Femur (tissue), 1 donor: ENCODE measurements around the gene ANKRD31.

ENCODE experiments used
- DNase-seq: peaks from one replicate; pipeline ENCODE4 v3.0.0-alpha.2; 2017

ANKRD31 gene

DNA sequence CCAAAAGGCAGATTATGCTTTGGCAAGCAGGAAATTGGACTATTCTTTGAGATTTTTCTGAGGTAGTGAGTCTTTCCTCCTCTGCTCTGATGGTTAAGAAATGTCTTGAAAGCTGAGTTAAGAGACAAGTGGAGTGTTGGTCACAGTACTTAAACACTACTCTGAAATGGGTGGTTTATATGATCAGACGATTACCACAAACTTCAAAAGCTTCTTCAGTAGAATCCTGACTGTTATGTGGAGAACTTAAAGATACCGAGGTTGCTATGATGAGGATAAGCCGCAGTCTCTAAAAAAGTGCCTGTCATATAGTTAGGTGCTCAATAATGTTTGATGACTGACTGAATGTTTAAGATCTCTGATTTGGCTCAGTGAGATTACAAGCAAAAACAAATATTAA lies 208.6 kb downstream of the ANKRD31 start:
- no peak for DNase-seq

DNA sequence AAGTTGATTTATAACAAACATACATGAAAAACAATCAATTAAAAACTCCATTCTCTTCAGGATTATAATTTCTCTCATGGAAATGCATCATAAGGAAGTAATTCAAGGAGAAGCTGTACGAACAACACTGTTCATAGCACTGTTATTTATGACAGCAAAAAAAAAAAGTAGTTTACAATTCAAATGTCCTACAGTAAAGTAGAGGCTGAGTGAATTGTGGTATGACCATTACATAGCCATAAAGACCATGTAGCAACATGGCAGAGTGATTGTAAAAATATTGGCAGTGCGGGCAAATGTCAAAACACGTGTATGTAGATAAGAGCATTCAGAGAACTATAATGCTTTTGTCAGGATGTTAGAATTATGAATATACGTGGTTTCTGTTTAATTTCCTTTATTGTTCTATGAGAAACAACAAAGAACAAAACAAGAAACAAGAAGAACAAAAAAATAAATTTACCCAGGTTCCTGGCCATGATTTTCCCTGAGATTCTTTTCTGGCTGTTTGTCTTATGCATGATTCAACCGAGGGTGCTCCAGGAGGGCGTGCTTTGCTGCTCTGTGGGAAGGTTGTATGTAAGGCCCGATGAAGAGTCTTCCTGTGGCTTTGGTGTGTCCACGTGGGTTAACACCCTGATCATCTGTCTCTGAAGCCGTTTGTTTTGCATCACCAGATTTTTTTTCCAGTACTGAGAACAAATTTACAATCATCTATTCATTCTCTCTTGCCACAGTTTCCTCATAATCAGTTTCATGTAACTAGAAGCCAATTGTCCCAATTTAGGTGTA lies 213.1 kb downstream of the ANKRD31 start:
- DNase-seq = no peak

DNA sequence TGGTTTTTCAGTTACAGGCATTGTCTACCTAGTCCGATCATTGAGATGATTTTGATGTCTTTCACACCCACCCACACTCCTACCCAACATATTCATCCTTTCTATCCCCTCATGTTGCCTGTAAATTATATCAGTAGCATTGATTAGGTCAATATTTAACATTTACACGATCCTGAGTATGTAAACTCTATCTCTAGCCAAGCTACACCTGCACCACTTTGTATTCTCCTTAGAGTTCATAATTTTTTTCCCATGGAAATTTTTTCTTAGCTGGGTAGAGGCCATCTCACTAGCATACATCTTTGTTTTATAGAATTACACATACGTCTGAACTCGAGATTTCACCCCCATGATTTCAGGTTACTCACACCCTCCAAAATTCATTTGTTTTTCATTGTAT lies 214.9 kb downstream of the ANKRD31 start:
- no peak for DNase-seq

DNA sequence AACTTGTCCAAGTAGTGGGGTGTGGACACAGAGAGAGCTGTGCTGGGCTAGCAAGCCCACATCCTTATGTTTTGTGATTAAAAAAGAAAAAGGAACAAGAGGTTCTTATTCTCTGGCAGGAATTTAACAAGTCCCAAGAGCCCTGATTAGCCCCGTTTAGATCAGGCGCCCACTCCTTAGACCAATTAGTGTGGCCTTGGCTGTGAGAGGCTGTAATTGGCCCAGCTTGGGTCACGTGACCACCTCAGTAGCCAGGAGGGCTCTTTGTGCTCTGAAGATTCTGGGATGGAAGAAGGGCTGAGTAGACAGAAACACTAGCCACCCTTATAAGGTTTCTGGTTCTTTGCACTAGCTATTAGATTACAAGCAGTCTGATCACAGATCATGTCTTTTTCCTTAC lies 215.5 kb downstream of the ANKRD31 start:
- DNase-seq = no peak

DNA sequence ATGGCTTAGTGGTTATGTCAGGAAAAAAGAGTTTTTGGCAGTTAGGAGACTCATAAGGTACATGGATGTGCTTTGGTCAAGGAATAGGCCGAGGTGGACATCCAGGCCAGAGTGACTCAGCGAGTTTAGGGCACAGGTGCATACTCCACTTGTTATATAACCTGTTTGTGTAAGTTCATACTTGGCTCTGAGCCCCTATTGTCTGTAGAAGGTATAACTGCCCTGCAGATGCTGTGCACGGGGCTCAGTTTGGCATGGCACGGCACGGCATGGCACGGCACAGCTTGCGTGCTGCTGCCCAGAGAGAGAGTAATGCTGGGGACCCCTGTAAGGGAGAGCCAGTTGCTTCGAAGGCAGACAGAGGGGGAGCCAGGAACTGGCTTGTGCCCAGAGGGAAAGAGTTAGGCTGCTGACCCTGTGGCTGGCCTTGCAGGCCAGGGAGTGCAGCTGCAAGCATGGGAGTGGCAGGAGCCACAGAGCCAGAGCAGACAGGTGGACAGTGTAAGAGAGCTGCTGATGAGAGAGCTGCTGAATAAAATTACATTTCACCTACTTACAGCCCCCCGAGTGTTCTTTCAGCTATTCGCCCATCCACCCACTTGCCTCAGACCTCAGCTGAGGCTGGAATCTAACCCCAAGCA lies 216.5 kb downstream of the ANKRD31 start:
- no peak for DNase-seq

DNA sequence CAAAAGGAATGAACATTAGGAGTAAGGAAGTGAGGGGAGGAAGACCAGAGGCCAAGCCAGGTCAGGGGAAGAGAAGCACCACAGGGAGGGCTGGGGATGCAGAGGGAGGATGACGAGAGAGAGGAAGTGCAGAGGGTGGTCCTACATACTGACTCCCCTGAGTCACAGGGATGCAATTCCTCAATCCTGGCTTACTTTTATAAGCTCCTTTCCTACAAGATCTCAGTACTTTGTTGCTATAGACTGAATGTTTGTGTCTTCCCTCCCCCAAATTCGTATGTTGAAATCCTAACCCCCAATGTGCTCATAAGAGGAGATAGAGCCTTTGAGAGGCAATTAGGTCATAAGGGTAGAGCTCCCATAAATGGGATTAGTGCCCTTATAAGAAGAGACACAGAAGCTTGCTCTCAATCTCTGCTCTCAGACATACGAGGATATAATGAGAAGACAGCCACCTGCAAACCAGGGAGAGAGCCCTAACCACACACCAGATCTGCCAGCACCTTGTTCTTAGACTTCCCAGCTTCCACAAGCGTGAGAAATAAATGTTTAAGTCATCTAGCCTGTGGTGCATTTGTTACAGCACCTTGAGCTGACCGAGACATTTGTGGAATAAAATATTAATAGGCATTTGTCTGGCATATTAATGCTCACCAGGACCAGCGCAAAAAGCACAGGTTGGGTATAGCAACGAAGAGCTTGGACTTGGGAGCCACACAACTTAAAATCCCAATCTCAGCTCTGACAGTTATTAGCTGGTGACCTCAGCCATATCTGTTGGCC lies 217.7 kb downstream of the ANKRD31 start:
- DNase-seq = no peak
